ENCODE results near the gene ENTPD2.
"Not testable (repeated sequence)": the region's sequence is repeated elsewhere in the genome, so short reads cannot be mapped to it uniquely, and the experiment has no call there.

Gene ENTPD2

GRCh38 chr9:137044502-137045177 is 9.2 kb downstream of the ENTPD2 start:
- no peak for DNase-seq

- no peak for DNase-seq
These were observed 9.8 kb downstream of the ENTPD2 start for GRCh38 chr9:137044037-137044436.

- DNase-seq = no peak
These were observed 10.8 kb downstream of the ENTPD2 start for GRCh38 chr9:137042751-137043727.

- DNase-seq = no peak
These were observed 12.7 kb downstream of the ENTPD2 start for GRCh38 chr9:137041124-137041523.

- no peak for DNase-seq
These were observed 13.3 kb downstream of the ENTPD2 start for GRCh38 chr9:137040568-137040967.

GRCh38 chr9:137039611-137040366 is 14.1 kb downstream of the ENTPD2 start:
- no peak for DNase-seq

- DNase-seq = no peak
These were observed 14.9 kb downstream of the ENTPD2 start for GRCh38 chr9:137038916-137039315.

GRCh38 chr9:137037483-137037882 is 16.4 kb downstream of the ENTPD2 start:
- DNase-seq = no peak

- DNase-seq = no peak
These were observed 16.8 kb downstream of the ENTPD2 start for GRCh38 chr9:137037035-137037434.

- no peak for DNase-seq
These were observed 17.9 kb downstream of the ENTPD2 start for GRCh38 chr9:137035937-137036336.

- DNase-seq = no peak
These were observed 18.4 kb downstream of the ENTPD2 start for GRCh38 chr9:137035507-137035834.

GRCh38 chr9:137034709-137035506 is 19.0 kb downstream of the ENTPD2 start:
- DNase-seq = peak; percentile 95

- DNase-seq = no peak
These were observed 19.7 kb downstream of the ENTPD2 start for GRCh38 chr9:137034039-137034708.

GRCh38 chr9:137033481-137033880 is 20.4 kb downstream of the ENTPD2 start:
- DNase-seq = not testable (repeated sequence)

GRCh38 chr9:137032858-137033257 is 21.0 kb downstream of the ENTPD2 start:
- DNase-seq = peak; percentile 67

GRCh38 chr9:137031904-137032640 is 21.8 kb downstream of the ENTPD2 start, which contains the start of gene FUT7:
Gene FUT7 (minus strand): TSS chr9:137032088. CDS start chr9:137031991, 97 bp downstream.
- peak; percentile 87 for DNase-seq

GRCh38 chr9:137030538-137031527 is 23.0 kb downstream of the ENTPD2 start:
- DNase-seq = peak; percentile 91

GRCh38 chr9:137030006-137030405 is 23.9 kb downstream of the ENTPD2 start:
- peak; percentile 54 for DNase-seq

GRCh38 chr9:137029058-137029936 is 24.6 kb downstream of the ENTPD2 start:
- DNase-seq = peak; percentile 92

Measured in activated CD4-positive, alpha-beta T cell treated with anti-CD3 and anti-CD28 coated beads, Interleukin-2, Interleukin-6, amounts not matched to agents 100 ng/mL and 50 ng/mL, durations not matched to agents 16 hours and 8 hours (primary cell).